ENCODE measurements around the gene TAOK3.

- TF ChIP-seq CTCF (IDR thresholded peaks at IDR 0.05) (no peak), POLR2A (IDR thresholded peaks at IDR 0.05) (no peak)
Measured at GRCh38 chr12:118219772-118220171, 152.9 kb downstream of the TAOK3 start.

Data from prostate gland (tissue), 2 donors.